CD8-positive, alpha-beta memory T cell (primary cell): ENCODE data around the gene SPACA5. TPM values are rescaled to one million over a fixed set of nuclear protein-coding genes. Genes with fewer than 3 reads are reported as not detected.
"Not testable (repeated sequence)": the region's sequence is repeated elsewhere in the genome, so short reads cannot be mapped to it uniquely, and the experiment has no call there.

Source experiments
- CTCF ChIA-PET: fragments of 350-600 bp; sonication (Branson Sonifier 250); formaldehyde crosslinking; loops from one replicate; lab custom pipeline; 2021; ENCODE audit warnings: antibody characterized with exemption; lab: Charles Lee
- POLR2A ChIA-PET: fragments of 350-600 bp; sonication (Branson Sonifier 250); formaldehyde crosslinking; loops from one replicate; lab custom pipeline; 2021; ENCODE audit warnings: antibody characterized with exemption; lab: Charles Lee
- DNase-seq, 5 donors: peaks; one replicate each; pipeline versions ENCODE4 v3.0.0 to v3.0.0-alpha.2; 2020 to 2022; ENCODE audit warnings: mixed read lengths in 1 of 5
- H3K27ac ChIP-seq: one replicate; pipeline ENCODE4 v1.7.0; 2013; ENCODE audit warnings: low read depth, mild to moderate bottlenecking, low read length, moderate library complexity
- H3K27me3 ChIP-seq: 2 replicates; pipeline ENCODE4 v1.7.0; 2013; ENCODE audit warnings: low read length, mild to moderate bottlenecking; ENCODE audit not compliant: insufficient read depth, poor library complexity, severe bottlenecking
- H3K36me3 ChIP-seq: 2 replicates; pipeline ENCODE4 v1.7.0; 2013; ENCODE audit warnings: mild to moderate bottlenecking, low read length, moderate library complexity; ENCODE audit not compliant: insufficient read depth
- H3K4me1 ChIP-seq: 2 replicates; pipeline ENCODE4 v1.7.0; 2013; ENCODE audit warnings: mild to moderate bottlenecking, low read length, moderate library complexity; ENCODE audit not compliant: insufficient read depth
- H3K4me3 ChIP-seq: 2 replicates; pipeline ENCODE4 v1.7.0; 2013; ENCODE audit warnings: mild to moderate bottlenecking, low read length
- H3K9me3 ChIP-seq: 2 replicates; pipeline ENCODE4 v1.7.0; 2013; ENCODE audit warnings: mild to moderate bottlenecking, low read length
- H3K27ac Mint-ChIP-seq, 8 donors: one replicate each; pipeline ENCODE4 v1.8.0; 2020 to 2021; ENCODE audit warnings: mixed read lengths in 8 of 8, mild to moderate bottlenecking in 6 of 8, inconsistent platforms in 3 of 8, moderate library complexity in 3 of 8
- H3K27me3 Mint-ChIP-seq, 2 donors: one replicate each; pipeline ENCODE4 v1.8.0; 2020 to 2021; ENCODE audit warnings: mixed read lengths in 2 of 2, mild to moderate bottlenecking in 1 of 2, moderate library complexity in 1 of 2
- H3K36me3 Mint-ChIP-seq, 3 donors: one replicate each; pipeline ENCODE4 v1.8.0; 2020 to 2021; ENCODE audit warnings: mixed read lengths in 3 of 3, inconsistent platforms in 1 of 3, mild to moderate bottlenecking in 1 of 3
- H3K4me1 Mint-ChIP-seq, 3 donors: one replicate each; pipeline ENCODE4 v1.8.0; 2020 to 2021; ENCODE audit warnings: mixed read lengths in 3 of 3, inconsistent platforms in 1 of 3, mild to moderate bottlenecking in 1 of 3
- H3K4me3 Mint-ChIP-seq, 7 donors: one replicate each; pipeline ENCODE4 v1.8.0; 2020 to 2021; ENCODE audit warnings: mixed read lengths in 7 of 7, mild to moderate bottlenecking in 6 of 7, moderate library complexity in 4 of 7, inconsistent platforms in 2 of 7
- H3K9me3 Mint-ChIP-seq, 5 donors: one replicate each; pipeline ENCODE4 v1.8.0; 2020 to 2022; ENCODE audit warnings: mixed read lengths in 5 of 5, mild to moderate bottlenecking in 3 of 5, moderate library complexity in 2 of 5, inconsistent platforms in 1 of 5
- polyA plus RNA-seq: library from polyadenylated mRNA; unstranded; fragments of 300-500 nt; fragmentation: Illumina TruSeq; gene quantifications from one replicate; pipeline ENCODE4 v1.2.3, GENCODE V29; 2021
- total RNA-seq, 2 experiments: library from RNA; stranded (reverse); gene quantifications; one replicate each; pipeline ENCODE4 v1.2.3, GENCODE V29; 2021

The SPACA5 gene
- total and polyA plus RNA-seq, 3 experiments from 2014 or later, result not detected

GRCh38 chrX:48022738-48023137, 15.9 kb downstream of the SPACA5 start:
- no peak overlapping the region for H3K27ac ChIP-seq
- H3K9me3 ChIP-seq, result no peaks in the 10 kb centered on the region
- Mint-ChIP-seq H3K4me1 (peaks cover 11 to 25% (median 20%) of the 10 kb centered on the region in 3 donors), H3K9me3 (peaks cover 0 to 2% (median 0%) of the 10 kb centered on the region in 5 donors), H3K36me3 (peaks cover 0 to 5% (median 2%) of the 10 kb centered on the region in 3 donors), H3K27me3 (peaks cover 0 to 4% of the 10 kb centered on the region in 2 donors), H3K4me3 (peak overlapping the region in 3 of 7 donors; percentile 16 to 35 (median 20)), H3K27ac (peak overlapping the region in 3 of 8 donors; percentile 5 to 63 (median 18))
- no peak overlapping the region for H3K4me3 ChIP-seq
- no peak for DNase-seq
- ChIA-PET POLR2A (no interaction called here), CTCF (interaction anchor here (1.2 kb wide), 1 partner anchor 63 kb away, joined by 3 read pairs; no protein-coding TSS in a partner anchor)
- no peaks in the 10 kb centered on the region for H3K36me3 ChIP-seq
- H3K4me1 ChIP-seq, result no peaks in the 10 kb centered on the region
- no peaks in the 10 kb centered on the region for H3K27me3 ChIP-seq

- peaks cover 0 to 5% (median 2%) of the 10 kb centered on the region in 3 donors for H3K36me3 Mint-ChIP-seq
- H3K27me3 Mint-ChIP-seq, result peaks cover 0 to 4% of the 10 kb centered on the region in 2 donors
- H3K9me3 Mint-ChIP-seq, result peaks cover 0 to 2% (median 0%) of the 10 kb centered on the region in 5 donors
- DNase-seq, result peak in 3 of 5 donors; percentile 36 to 54 (median 45)
- peak overlapping the region in 1 of 7 donors; percentile 12 for H3K4me3 Mint-ChIP-seq
- Histone ChIP-seq H3K4me1 (no peaks in the 10 kb centered on the region), H3K27me3 (no peaks in the 10 kb centered on the region), H3K9me3 (no peaks in the 10 kb centered on the region), H3K4me3 (no peak overlapping the region), H3K36me3 (no peaks in the 10 kb centered on the region), H3K27ac (no peak overlapping the region)
- POLR2A ChIA-PET, result no interaction called here
- H3K4me1 Mint-ChIP-seq, result peaks cover 9 to 19% (median 17%) of the 10 kb centered on the region in 3 donors
- CTCF ChIA-PET, result interaction anchor here (1.0 to 2.1 kb wide), 3 partner anchors 171 to 196 kb away, joined by 4 to 13 read pairs (median 6); partner anchors contain the start of gene ZNF81
- peak overlapping the region in 2 of 8 donors; percentile 29 to 78 for H3K27ac Mint-ChIP-seq
These were observed 18.8 kb downstream of the SPACA5 start for GRCh38 chrX:48025561-48025960.

GRCh38 chrX:48027545-48027944, 20.8 kb downstream of the SPACA5 start:
- H3K9me3 ChIP-seq, H3K9me3 Mint-ChIP-seq, H3K4me3 ChIP-seq, H3K27me3 Mint-ChIP-seq, H3K4me1 ChIP-seq, POLR2A ChIA-PET, H3K27me3 ChIP-seq, H3K4me3 Mint-ChIP-seq, H3K27ac ChIP-seq, H3K36me3 ChIP-seq, DNase-seq, H3K36me3 Mint-ChIP-seq: not testable (repeated sequence)
- H3K27ac Mint-ChIP-seq, result peak overlapping the region in 1 of 8 donors; percentile 15
- CTCF ChIA-PET, result interaction anchor here (0.7 to 2.1 kb wide), 10 partner anchors 15 to 198 kb away, joined by 3 to 13 read pairs (median 4); no protein-coding TSS in a partner anchor
- H3K4me1 Mint-ChIP-seq, result peaks cover 4 to 10% (median 5%) of the 10 kb centered on the region in 3 donors

GRCh38 chrX:48028091-48028490, 21.3 kb downstream of the SPACA5 start:
- Histone ChIP-seq H3K4me1 (no peaks in the 10 kb centered on the region), H3K27ac (no peak overlapping the region), H3K9me3 (no peaks in the 10 kb centered on the region), H3K36me3 (no peaks in the 10 kb centered on the region), H3K27me3 (no peaks in the 10 kb centered on the region), H3K4me3 (no peak overlapping the region)
- Mint-ChIP-seq H3K4me3 (no peak overlapping the region), H3K9me3 (no peaks in the 10 kb centered on the region), H3K4me1 (peaks cover 4 to 10% (median 5%) of the 10 kb centered on the region in 3 donors), H3K27me3 (peaks cover 0 to 5% of the 10 kb centered on the region in 2 donors), H3K27ac (no peak overlapping the region), H3K36me3 (peaks cover 0 to 2% (median 0%) of the 10 kb centered on the region in 3 donors)
- ChIA-PET CTCF (interaction anchor here (1.1 to 2.3 kb wide), 2 partner anchors 69 to 171 kb away, joined by 3 to 6 read pairs; no protein-coding TSS in a partner anchor), POLR2A (no interaction called here)
- no peak for DNase-seq

- Mint-ChIP-seq H3K4me3 (no peak overlapping the region), H3K27ac (no peak overlapping the region), H3K27me3 (peaks cover 0 to 5% of the 10 kb centered on the region in 2 donors), H3K9me3 (no peaks in the 10 kb centered on the region), H3K36me3 (peaks cover 0 to 2% (median 0%) of the 10 kb centered on the region in 3 donors), H3K4me1 (peaks cover 4 to 10% (median 5%) of the 10 kb centered on the region in 3 donors)
- no peaks in the 10 kb centered on the region for H3K4me1 ChIP-seq
- H3K36me3 ChIP-seq, result no peaks in the 10 kb centered on the region
- no peak for DNase-seq
- CTCF ChIA-PET, result interaction anchor here (2.3 kb wide), 1 partner anchor 71 kb away, joined by 6 read pairs; no protein-coding TSS in a partner anchor
- H3K27me3 ChIP-seq, result no peaks in the 10 kb centered on the region
- H3K4me3 ChIP-seq, result no peak overlapping the region
- H3K9me3 ChIP-seq, result no peaks in the 10 kb centered on the region
- no peak overlapping the region for H3K27ac ChIP-seq
- POLR2A ChIA-PET, result no interaction called here
These were observed 23.4 kb downstream of the SPACA5 start for GRCh38 chrX:48030237-48030636.

- H3K9me3 Mint-ChIP-seq, H3K27me3 Mint-ChIP-seq, H3K27ac ChIP-seq, H3K36me3 ChIP-seq, POLR2A ChIA-PET, H3K27me3 ChIP-seq, H3K4me3 Mint-ChIP-seq, H3K4me3 ChIP-seq, H3K4me1 Mint-ChIP-seq, H3K36me3 Mint-ChIP-seq, H3K4me1 ChIP-seq, H3K9me3 ChIP-seq, H3K27ac Mint-ChIP-seq, DNase-seq: not testable (repeated sequence)
- CTCF ChIA-PET, result interaction anchor here (2.3 kb wide), 1 partner anchor 72 kb away, joined by 6 read pairs; no protein-coding TSS in a partner anchor
These were observed 23.9 kb downstream of the SPACA5 start for GRCh38 chrX:48030641-48031173.

- peaks cover 0 to 5% (median 0%) of the 10 kb centered on the region in 3 donors for H3K36me3 Mint-ChIP-seq
- DNase-seq, result no peak
- POLR2A ChIA-PET, result no interaction called here
- no peaks in the 10 kb centered on the region for H3K4me1 ChIP-seq
- H3K4me3 Mint-ChIP-seq, result no peak overlapping the region
- no peaks in the 10 kb centered on the region for H3K27me3 ChIP-seq
- no peak overlapping the region for H3K27ac ChIP-seq
- peaks cover 0 to 2% of the 10 kb centered on the region in 2 donors for H3K27me3 Mint-ChIP-seq
- H3K27ac Mint-ChIP-seq, result no peak overlapping the region
- CTCF ChIA-PET, result no interaction called here
- H3K4me3 ChIP-seq, result no peak overlapping the region
- no peaks in the 10 kb centered on the region for H3K36me3 ChIP-seq
- no peaks in the 10 kb centered on the region for H3K4me1 Mint-ChIP-seq
- H3K9me3 ChIP-seq, result no peaks in the 10 kb centered on the region
- no peaks in the 10 kb centered on the region for H3K9me3 Mint-ChIP-seq
These were observed 29.1 kb downstream of the SPACA5 start for GRCh38 chrX:48035891-48036290.

- ChIA-PET POLR2A (no interaction called here), CTCF (no interaction called here)
- H3K27ac ChIP-seq, result no peak overlapping the region
These were observed 36.3 kb downstream of the SPACA5 start for GRCh38 chrX:48043056-48043455.

More at GRCh38 chrX:48043056-48043455, 36.3 kb downstream of the SPACA5 start:
- H3K4me3 Mint-ChIP-seq, result no peak overlapping the region
- H3K27ac Mint-ChIP-seq, result no peak overlapping the region
- H3K4me1 Mint-ChIP-seq, result no peaks in the 10 kb centered on the region
- no peaks in the 10 kb centered on the region for H3K9me3 Mint-ChIP-seq
- no peaks in the 10 kb centered on the region for H3K9me3 ChIP-seq
- no peak for DNase-seq
- peaks cover 0 to 12% (median 0%) of the 10 kb centered on the region in 3 donors for H3K36me3 Mint-ChIP-seq
- H3K27me3 ChIP-seq, result no peaks in the 10 kb centered on the region
- H3K27me3 Mint-ChIP-seq, result peaks cover 0 to 1% of the 10 kb centered on the region in 2 donors
- H3K4me1 ChIP-seq, result no peaks in the 10 kb centered on the region
- H3K4me3 ChIP-seq, result no peak overlapping the region
- no peaks in the 10 kb centered on the region for H3K36me3 ChIP-seq
